IPS DF 6.9 (cell line): Measurements from ENCODE around the gene CALCA.

ENCODE experiments used
- DNase-seq: peaks from one replicate; pipeline ENCODE4 v3.0.0-alpha.2; 2013; ENCODE audit warnings: low read depth, low spot score
- H3K27ac ChIP-seq: one replicate; pipeline ENCODE4 v1.5.1; 2013; ENCODE audit warnings: low read length, control low read depth
- H3K27me3 ChIP-seq: 2 replicates; pipeline ENCODE4 v1.6.1; 2013; ENCODE audit warnings: mild to moderate bottlenecking, low read length; ENCODE audit not compliant: control insufficient read depth, insufficient read depth
- H3K36me3 ChIP-seq: 2 replicates; pipeline ENCODE4 v1.6.1; 2013; ENCODE audit warnings: low read length; ENCODE audit not compliant: control insufficient read depth, insufficient read depth
- H3K4me1 ChIP-seq: 2 replicates; pipeline ENCODE4 v1.6.1; 2013; ENCODE audit warnings: low read length; ENCODE audit not compliant: control insufficient read depth, insufficient read depth
- H3K4me3 ChIP-seq: 2 replicates; pipeline ENCODE4 v1.5.1; 2013; ENCODE audit warnings: mild to moderate bottlenecking, low read length
- H3K9me3 ChIP-seq: 2 replicates; pipeline ENCODE4 v1.6.1; 2013; ENCODE audit warnings: low read length, inconsistent platforms; ENCODE audit not compliant: control insufficient read depth, insufficient read depth
- WGBS: extraction: QIAGEN DNeasy Blood & Tissue Kit; methylation state at CpG from one replicate; pipeline ENCODE4 v1.1.7; 2013; ENCODE audit warnings: mixed read lengths, missing lambda C conversion rate; ENCODE audit not compliant: insufficient read length, insufficient coverage; 5-methylcytosine and 5-hydroxymethylcytosine counted together

Gene CALCA

GRCh38 chr11:14974515-14975251 lies 2.5 kb upstream of the CALCA start:
- H3K4me3 ChIP-seq, result no peak overlapping the region
- H3K27ac ChIP-seq, result no peak overlapping the region
- no peaks in the 10 kb centered on the region for H3K9me3 ChIP-seq
- DNase-seq, result no peak
- peaks cover 56% of the 10 kb centered on the region for H3K27me3 ChIP-seq
- H3K36me3 ChIP-seq, result no peaks in the 10 kb centered on the region
- peaks cover 2% of the 10 kb centered on the region; the same call in 1 of the 2 replicates for H3K4me1 ChIP-seq
- no CpG with 5 or more reads among the region's 27 CpGs for WGBS

DNA sequence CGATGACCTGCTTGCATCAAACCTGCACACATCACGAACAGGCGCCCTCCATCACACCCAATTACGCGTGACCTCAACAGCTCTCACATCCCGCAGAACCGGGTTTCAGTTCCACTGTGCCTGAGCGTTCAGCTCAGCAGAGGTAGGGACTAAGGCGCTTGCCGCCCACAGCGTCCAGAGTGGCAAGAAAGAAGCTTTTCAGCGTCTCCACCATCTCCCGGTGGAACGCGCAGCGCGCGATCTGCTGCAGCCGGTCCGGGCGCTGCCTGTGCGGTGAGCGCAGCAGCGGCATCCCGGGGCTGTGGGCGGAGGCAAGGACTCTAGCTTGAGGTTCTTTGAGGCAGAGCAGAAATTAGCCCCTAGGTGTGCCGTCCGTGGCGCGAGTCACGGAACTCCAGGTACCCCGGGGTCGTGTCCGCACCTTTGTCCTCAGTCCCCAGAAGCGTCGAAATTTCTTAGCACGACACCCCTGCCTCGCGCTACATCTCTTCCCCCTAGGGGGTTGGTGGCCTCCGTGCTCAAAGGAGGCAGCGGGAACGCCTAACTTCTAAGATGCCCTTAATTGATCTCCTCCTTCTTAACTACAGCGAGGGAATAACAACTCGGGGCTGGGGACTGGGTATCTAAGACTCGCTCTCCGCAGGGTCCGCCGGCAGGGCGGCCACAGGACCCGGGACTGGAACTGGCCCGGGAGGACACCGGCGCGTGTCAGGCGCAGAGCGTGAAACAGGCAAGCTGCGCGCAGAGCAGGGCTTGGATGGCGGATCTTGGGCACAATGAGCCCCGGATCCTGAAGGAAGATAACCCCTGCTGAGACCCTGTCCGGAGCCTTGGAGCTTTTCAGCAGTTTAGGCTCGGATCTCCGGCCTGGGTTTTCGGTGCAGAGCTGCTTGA lies 1.7 kb upstream of the CALCA start:
- Histone ChIP-seq H3K9me3 (no peaks in the 10 kb centered on the region), H3K4me3 (peak overlapping the region; percentile 0; the same call in 1 of the 2 replicates), H3K27ac (no peak overlapping the region), H3K27me3 (peaks cover 56% of the 10 kb centered on the region), H3K4me1 (peaks cover 2% of the 10 kb centered on the region; the same call in 1 of the 2 replicates), H3K36me3 (no peaks in the 10 kb centered on the region)
- no CpG with 5 or more reads among the region's 64 CpGs for WGBS
- DNase-seq, result no peak

- Histone ChIP-seq H3K27me3 (peaks cover 53% of the 10 kb centered on the region), H3K4me3 (peak overlapping the region; percentile 15; the same call in 1 of the 2 replicates), H3K9me3 (no peaks in the 10 kb centered on the region), H3K27ac (no peak overlapping the region), H3K36me3 (no peaks in the 10 kb centered on the region), H3K4me1 (peaks cover 2% of the 10 kb centered on the region; the same call in 1 of the 2 replicates)
- WGBS, result no CpG with 5 or more reads among the region's 22 CpGs
- no peak for DNase-seq
Measured at GRCh38 chr11:14972581-14973495, 687 bp upstream of the CALCA start.

DNA sequence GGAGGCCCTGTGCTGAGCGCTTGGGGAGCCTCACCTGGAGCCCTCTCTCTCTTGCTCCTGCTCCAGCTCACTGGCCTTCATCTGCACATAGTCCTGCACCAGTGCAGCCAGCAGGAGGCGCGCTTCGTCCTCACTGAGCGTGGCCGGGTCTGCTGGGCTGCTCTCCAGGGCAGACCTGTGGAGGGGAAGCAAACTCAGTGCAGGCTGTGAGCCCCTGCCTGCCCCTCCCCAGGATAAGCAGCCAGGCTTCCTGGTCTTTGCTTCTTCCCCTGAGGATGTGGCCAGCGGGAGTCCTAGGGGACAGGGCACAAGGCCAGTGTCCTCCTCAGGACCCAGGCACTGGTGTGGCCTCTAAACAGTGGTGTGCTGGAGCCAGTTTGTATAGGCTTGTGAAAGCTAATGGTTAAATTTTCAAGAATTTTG lies 2.2 kb downstream of the CALCA start:
- no CpG with 5 or more reads among the region's 7 CpGs for WGBS
- H3K27me3 ChIP-seq, result peaks cover 40% of the 10 kb centered on the region
- peaks cover 2% of the 10 kb centered on the region; the same call in 1 of the 2 replicates for H3K4me1 ChIP-seq
- no peak overlapping the region for H3K4me3 ChIP-seq
- no peaks in the 10 kb centered on the region for H3K9me3 ChIP-seq
- H3K27ac ChIP-seq, result no peak overlapping the region
- H3K36me3 ChIP-seq, result no peaks in the 10 kb centered on the region
- no peak for DNase-seq

DNA sequence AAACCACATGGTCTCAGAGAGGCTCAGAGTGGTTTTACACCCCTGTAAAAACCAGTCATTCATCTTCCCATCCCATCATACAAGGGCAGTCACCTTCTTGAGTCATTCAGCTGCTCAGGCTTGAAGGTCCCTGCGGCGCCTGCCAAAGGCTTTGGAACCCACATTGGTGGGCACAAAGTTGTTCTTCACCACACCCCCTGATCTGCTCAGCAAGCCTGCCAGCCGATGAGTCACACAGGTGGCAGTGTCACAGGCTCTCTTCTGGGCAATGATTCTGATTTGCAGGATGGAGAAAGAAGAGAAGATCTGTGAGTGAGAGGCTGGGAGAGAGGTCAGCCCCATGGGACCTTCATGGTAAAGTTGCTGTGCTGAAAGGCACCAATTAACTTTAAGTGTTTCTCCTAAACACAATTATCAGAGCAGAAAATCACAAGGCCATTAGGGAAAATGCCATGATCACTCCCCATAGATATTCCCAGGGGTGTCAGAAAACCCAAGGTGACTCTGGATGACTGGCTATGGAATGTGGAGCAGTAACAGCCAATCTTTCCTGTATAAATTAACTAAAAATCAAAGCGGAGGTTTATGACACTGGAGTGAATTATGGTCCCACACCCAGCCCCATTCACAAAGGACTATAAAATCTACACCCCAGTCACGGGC lies 4.4 kb downstream of the CALCA start:
- no peak overlapping the region for H3K4me3 ChIP-seq
- no peaks in the 10 kb centered on the region for H3K9me3 ChIP-seq
- no CpG with 5 or more reads among the region's 5 CpGs for WGBS
- H3K27me3 ChIP-seq, result peaks cover 19% of the 10 kb centered on the region
- no peak overlapping the region for H3K27ac ChIP-seq
- H3K36me3 ChIP-seq, result no peaks in the 10 kb centered on the region
- no peak for DNase-seq
- H3K4me1 ChIP-seq, result no peaks in the 10 kb centered on the region

DNA sequence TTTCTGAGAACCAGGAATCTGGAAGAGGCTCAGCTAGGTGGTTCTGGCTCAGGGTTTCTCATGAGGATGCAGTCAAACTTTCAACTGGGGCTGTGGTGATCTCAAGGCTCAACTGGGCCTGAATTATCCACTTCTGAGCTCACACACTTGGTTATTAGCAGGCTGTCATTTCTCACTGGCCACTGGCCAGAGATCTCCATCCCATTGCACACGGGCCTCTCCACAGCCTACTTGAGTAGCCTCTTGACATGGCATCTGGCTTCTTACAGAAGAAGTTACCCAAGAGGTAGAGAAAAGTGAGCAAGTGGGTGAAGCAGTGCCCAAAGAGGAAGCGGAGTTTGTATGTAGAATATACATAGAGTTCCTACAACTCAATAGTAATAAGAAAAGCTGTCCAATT lies 16.0 kb downstream of the CALCA start:
- no peak for DNase-seq
- no CpG with 5 or more reads among the region's 2 CpGs for whole genome bisulfite sequencing
- H3K36me3 ChIP-seq, result no peaks in the 10 kb centered on the region

GRCh38 chr11:14954581-14954980 lies 17.6 kb downstream of the CALCA start:
- H3K4me3 ChIP-seq, result no peak overlapping the region

More for the DNA sequence above, 16.0 kb downstream of the CALCA start:
- Histone ChIP-seq H3K4me3 (no peak overlapping the region), H3K27me3 (no peaks in the 10 kb centered on the region), H3K4me1 (no peaks in the 10 kb centered on the region), H3K9me3 (no peaks in the 10 kb centered on the region), H3K27ac (no peak overlapping the region)

DNA sequence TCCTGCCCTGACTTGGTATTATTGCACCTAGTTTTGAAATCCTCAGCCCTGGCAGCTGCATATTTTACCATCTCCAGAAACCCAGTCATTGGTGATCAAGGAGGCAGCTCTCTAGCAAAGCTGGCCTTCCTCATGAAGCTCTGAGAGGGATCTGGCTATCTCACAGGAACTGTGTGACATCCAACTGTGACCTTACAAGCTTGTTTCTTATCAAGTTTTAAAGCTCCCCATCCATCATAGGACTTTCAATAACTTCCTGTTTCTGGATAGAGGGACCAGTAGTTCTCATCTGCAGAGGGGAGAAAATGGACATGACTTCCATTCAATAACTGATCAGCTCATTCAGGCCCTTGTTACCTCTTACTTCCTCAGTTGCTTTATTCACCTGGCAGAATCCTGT lies 18.2 kb downstream of the CALCA start:
- no peak overlapping the region for H3K27ac ChIP-seq
- H3K9me3 ChIP-seq, result no peaks in the 10 kb centered on the region
- H3K27me3 ChIP-seq, result no peaks in the 10 kb centered on the region
- DNase-seq, result no peak
- H3K36me3 ChIP-seq, result no peaks in the 10 kb centered on the region
- H3K4me1 ChIP-seq, result no peaks in the 10 kb centered on the region
- H3K4me3 ChIP-seq, result no peak overlapping the region

More at GRCh38 chr11:14954581-14954980, 17.6 kb downstream of the CALCA start:
- no peaks in the 10 kb centered on the region for H3K4me1 ChIP-seq
- H3K36me3 ChIP-seq, result no peaks in the 10 kb centered on the region
- no peaks in the 10 kb centered on the region for H3K27me3 ChIP-seq
- no peak overlapping the region for H3K27ac ChIP-seq
- no peak for DNase-seq
- no peaks in the 10 kb centered on the region for H3K9me3 ChIP-seq

GRCh38 chr11:14949437-14950147 lies 22.6 kb downstream of the CALCA start:
- no peaks in the 10 kb centered on the region for H3K27me3 ChIP-seq
- H3K27ac ChIP-seq, result no peak overlapping the region
- WGBS, result no CpG with 5 or more reads among the region's 4 CpGs
- no peaks in the 10 kb centered on the region for H3K9me3 ChIP-seq
- H3K4me1 ChIP-seq, result no peaks in the 10 kb centered on the region
- H3K36me3 ChIP-seq, result no peaks in the 10 kb centered on the region
- no peak overlapping the region for H3K4me3 ChIP-seq
- DNase-seq, result no peak
